GM12865 (cell line): ENCODE measurements around the gene ADARB1.

Source experiments
- DNase-seq: peaks from one replicate; pipeline ENCODE4 v3.0.0; 2010; ENCODE audit warnings: low read depth
- H3K4me3 ChIP-seq: 2 replicates; pipeline ENCODE4 v1.5.1; 2011; ENCODE audit warnings: mild to moderate bottlenecking, low read depth, low read length, control low read depth
- TF ChIP-seq, protein P1 (sequence below): IDR thresholded peaks from 2 replicates; pipeline ENCODE4 v1.5.1; 2011; ENCODE audit warnings: low read length, control low read depth, low read depth, inconsistent platforms; ENCODE audit not compliant: insufficient read depth; ENCODE audit errors: missing control alignments

Gene ADARB1

DNA sequence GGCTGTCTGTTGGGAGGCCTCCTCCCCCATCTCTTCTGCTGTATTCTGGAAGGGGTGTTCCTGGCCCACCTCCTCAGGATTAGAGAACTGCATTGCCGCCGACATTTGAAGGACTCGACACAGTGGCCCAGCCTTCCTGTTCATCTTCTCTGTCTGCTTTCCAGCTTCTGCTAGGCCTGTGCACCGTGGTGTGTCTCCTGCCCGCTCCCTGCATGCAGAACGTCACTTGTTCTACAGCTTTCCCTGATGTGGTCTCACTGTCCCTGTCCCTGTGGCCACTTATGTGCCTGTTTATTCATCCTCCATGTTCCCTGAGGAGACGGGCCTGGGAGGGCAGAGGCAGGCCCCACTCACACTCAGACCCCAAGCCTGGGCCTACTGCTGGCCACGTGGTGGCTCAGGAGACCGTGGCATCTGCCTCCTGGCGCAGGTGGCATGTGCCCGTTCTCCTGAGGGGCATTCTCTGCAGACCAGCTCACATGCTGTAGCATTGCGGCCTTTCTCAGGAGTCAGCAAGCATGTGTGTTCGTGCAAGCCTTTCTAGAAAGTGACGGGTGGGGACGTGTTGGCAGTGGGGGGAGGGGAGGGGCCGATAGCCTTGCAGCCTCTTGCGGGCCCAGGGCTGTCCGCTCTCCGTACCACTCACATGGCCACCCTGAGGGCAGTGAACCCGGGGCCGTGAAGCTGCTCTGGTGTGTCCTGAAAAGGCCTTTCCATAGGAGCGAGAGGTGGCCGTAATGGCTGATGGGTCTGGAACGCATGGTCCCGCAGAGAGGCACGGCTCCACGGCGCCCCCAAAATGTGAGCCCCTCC lies 177.5 kb downstream of the ADARB1 start:
- no peak for DNase-seq
- H3K4me3 ChIP-seq = no peak overlapping the region
- TF ChIP-seq, protein P1, sequence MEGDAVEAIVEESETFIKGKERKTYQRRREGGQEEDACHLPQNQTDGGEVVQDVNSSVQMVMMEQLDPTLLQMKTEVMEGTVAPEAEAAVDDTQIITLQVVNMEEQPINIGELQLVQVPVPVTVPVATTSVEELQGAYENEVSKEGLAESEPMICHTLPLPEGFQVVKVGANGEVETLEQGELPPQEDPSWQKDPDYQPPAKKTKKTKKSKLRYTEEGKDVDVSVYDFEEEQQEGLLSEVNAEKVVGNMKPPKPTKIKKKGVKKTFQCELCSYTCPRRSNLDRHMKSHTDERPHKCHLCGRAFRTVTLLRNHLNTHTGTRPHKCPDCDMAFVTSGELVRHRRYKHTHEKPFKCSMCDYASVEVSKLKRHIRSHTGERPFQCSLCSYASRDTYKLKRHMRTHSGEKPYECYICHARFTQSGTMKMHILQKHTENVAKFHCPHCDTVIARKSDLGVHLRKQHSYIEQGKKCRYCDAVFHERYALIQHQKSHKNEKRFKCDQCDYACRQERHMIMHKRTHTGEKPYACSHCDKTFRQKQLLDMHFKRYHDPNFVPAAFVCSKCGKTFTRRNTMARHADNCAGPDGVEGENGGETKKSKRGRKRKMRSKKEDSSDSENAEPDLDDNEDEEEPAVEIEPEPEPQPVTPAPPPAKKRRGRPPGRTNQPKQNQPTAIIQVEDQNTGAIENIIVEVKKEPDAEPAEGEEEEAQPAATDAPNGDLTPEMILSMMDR = no peak

- no peak overlapping the region for H3K4me3 ChIP-seq
- DNase-seq = no peak
- TF ChIP-seq, protein P1 = no peak
Observed at GRCh38 chr21:45252448-45252925, 178.1 kb downstream of the ADARB1 start.

GRCh38 chr21:45253180-45253579 lies 178.8 kb downstream of the ADARB1 start:
- no peak overlapping the region for H3K4me3 ChIP-seq
- DNase-seq = no peak
- TF ChIP-seq, protein P1 = no peak

DNA sequence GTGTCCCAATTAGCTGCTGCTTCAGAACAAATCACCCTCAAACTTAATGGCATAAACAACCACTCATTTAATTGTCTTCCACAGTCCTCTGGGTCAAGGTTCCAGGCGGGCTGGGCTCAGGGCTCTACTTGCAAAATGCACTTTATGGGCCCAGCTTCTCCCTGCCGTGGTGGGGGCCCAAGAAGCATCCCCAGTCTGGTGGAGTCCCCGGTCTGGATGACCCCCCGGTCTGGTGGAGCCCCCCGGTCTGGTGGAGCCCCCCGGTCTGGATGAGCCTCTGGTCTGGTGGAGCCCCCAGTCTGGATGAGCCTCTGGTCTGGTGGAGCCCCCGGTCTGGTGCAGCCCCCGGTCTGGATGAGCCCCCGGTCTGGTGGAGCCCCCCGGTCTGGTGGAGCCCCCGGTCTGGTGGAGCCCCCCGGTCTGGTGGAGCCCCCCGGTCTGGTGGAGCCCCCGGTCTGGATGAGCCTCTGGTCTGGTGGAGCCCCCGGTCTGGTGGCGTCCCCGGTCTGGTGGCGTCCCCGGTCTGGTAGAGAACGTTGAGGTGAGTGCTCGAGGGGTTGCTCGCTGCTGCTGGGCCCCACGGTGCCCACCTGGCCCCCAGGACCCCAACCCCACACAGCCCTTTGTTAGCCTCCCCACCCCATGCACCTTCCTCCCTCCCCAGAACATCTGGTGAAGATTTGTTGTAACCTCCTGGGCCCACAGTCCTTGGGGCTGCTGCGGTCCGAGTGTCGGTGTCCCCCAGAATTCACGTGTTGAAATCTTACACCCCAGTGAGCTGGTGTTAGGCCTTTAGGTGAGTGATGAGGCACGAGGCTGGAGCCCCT lies 179.5 kb downstream of the ADARB1 start:
- DNase-seq = no peak
- TF ChIP-seq, protein P1 = no peak
- H3K4me3 ChIP-seq = no peak overlapping the region

DNA sequence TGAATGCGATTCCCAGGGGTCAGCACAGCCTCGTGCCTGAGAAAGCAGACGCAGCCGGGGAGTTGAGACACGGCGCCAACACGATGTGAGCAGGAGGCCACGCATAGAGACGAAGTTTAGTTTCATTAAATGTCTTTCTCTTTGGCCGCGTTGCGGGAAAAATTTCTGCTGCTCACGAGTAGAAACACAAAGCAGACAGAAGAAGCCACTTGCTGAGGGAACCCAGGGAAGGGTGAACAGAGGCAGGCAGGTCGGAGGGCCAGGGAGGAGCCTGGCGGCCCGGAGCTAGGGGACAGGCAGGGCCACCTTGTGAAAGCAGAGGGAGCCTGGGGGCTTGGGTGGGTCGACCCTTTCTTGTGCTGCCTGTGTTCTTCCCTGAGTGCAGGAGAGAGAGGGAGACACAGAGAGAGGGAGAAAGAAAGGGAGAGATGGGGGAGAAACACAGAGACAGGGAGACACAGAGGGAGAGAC lies 180.1 kb downstream of the ADARB1 start:
- TF ChIP-seq, protein P1 = no peak
- H3K4me3 ChIP-seq = no peak overlapping the region
- no peak for DNase-seq

DNA sequence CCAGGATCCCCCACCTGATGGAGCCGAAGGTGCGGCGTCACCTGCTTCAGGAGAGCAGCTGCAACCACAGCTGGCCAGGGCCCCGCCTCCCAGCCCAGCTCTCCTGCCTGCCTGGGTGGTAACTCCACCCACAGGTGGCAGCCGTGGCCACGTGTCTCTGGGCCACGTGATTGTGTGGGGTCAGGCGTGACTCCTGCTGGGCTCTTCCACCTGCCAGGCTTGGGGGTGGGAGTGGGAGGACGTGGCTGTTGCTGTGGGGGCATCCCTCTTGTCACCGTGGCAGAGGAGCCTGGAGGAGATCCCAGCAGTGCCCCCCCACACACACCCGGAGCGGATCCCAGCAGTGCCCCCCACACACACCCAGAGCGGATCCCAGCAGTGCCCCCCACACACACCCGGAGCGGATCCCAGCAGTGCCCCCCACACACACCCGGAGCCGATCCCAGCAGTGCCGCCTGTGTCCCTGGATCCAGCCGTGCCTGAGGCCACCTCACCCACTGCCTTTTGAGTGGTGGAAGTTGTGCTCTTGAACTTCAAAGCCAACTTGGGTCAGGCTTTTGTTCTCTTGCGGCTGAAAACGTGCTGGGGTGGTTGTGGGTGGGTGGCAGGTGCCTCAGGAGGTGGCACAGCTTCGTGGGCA lies 181.1 kb downstream of the ADARB1 start:
- peak; percentile 18 for DNase-seq
- H3K4me3 ChIP-seq = no peak overlapping the region
- TF ChIP-seq, protein P1 = no peak
